NT2/D1 (cell line): ENCODE measurements around the gene RNF32.

ENCODE experiments used
- SUZ12 ChIP-seq: IDR thresholded peaks from 2 replicates; pipeline ENCODE4 v1.6.1; 2011; ENCODE audit not compliant: insufficient read length, insufficient read depth; ENCODE audit errors: extremely low read depth
- YY1 ChIP-seq: IDR thresholded peaks from 2 replicates; pipeline ENCODE4 v1.6.1; 2011; ENCODE audit not compliant: insufficient read length, insufficient read depth

DNA sequence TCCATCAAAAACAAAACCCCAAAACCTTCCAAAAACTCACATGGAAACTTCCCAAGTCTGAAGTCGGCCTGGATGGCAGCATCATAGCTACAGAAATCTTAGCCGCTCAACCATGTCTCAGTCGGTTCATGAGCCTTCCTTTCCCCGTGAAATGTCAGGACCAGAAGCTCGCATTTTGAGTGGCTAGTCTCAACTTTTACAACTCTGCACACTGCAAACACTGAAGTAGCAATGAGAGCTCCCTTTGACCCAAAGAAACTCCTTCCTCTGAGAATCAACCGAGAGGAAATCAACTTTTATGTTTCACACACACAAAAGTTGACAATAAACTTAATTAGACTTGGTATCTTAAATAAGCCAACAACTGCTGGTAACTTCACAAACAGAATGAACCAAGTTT lies 37.6 kb upstream of the RNF32 start:
- no peak for TF ChIP-seq SUZ12
- no peak for TF ChIP-seq YY1
